GM12874 (cell line): ENCODE measurements around the gene TRIM13.

ENCODE experiments used
- TF ChIP-seq, protein P1 (sequence below): IDR thresholded peaks from 2 replicates; pipeline ENCODE4 v1.5.1; 2011; ENCODE audit warnings: low read depth, mild to moderate bottlenecking, control low read depth, low read length, moderate library complexity; ENCODE audit not compliant: insufficient read depth

TRIM13 gene

DNA sequence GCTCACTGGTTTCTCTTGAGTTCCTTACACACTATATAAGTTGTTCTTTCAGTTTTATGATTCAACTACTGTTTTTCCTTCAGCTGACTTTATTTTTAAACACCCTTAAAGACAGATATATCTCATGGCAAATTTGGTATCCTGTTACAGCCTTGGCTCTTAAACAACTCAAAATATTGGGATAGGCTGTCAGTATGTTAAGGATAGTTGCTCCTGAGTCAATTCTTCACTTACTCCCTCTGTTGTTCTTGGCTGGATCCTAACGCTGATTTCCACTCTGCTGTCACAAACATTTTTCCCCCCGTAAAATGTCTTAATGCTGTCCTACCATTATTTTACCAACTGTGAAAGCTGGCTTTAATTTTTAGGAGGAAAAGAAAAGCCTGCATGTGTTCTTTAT is 19.6 kb downstream of the TRIM13 start:
- TF ChIP-seq, protein P1, sequence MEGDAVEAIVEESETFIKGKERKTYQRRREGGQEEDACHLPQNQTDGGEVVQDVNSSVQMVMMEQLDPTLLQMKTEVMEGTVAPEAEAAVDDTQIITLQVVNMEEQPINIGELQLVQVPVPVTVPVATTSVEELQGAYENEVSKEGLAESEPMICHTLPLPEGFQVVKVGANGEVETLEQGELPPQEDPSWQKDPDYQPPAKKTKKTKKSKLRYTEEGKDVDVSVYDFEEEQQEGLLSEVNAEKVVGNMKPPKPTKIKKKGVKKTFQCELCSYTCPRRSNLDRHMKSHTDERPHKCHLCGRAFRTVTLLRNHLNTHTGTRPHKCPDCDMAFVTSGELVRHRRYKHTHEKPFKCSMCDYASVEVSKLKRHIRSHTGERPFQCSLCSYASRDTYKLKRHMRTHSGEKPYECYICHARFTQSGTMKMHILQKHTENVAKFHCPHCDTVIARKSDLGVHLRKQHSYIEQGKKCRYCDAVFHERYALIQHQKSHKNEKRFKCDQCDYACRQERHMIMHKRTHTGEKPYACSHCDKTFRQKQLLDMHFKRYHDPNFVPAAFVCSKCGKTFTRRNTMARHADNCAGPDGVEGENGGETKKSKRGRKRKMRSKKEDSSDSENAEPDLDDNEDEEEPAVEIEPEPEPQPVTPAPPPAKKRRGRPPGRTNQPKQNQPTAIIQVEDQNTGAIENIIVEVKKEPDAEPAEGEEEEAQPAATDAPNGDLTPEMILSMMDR: no peak

DNA sequence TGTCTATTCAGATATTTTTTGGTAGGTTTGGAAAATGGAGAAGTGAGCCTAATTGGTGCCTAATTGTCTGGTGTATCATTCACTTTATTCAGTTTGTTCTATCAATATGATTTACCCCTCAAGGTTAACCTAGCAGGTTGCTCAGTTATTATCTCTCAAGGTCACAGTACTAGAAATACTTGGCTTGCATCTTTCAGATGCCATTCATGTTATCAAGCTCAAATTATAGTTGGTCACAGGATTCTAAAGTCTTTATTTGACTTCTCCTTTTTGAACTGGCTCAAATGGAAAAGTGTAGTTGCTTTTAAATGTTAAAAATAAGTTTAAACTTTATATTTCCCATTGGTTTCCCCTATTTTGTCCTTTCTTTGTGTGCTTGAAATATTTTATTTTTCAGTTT is 21.0 kb downstream of the TRIM13 start:
- TF ChIP-seq, protein P1: no peak

DNA sequence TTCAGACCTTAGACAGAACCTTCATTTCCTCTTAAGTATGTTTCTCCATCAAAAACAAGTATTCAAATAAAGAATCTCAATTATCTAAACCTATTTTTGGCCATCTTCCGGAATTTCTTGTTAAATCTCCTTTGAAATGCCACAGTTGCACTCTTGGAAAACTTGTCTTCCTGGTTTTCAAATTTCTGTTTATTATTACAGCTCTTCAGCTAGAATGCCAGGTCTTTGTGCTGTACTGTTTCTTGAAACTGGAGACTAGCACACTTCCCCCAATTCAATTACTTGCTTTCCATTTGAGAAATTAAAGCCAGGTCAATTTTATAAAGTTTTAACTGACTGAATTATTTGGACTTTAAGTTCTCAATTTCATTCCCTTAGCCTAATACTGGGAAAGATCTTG is 28.6 kb downstream of the TRIM13 start:
- TF ChIP-seq, protein P1: no peak

DNA sequence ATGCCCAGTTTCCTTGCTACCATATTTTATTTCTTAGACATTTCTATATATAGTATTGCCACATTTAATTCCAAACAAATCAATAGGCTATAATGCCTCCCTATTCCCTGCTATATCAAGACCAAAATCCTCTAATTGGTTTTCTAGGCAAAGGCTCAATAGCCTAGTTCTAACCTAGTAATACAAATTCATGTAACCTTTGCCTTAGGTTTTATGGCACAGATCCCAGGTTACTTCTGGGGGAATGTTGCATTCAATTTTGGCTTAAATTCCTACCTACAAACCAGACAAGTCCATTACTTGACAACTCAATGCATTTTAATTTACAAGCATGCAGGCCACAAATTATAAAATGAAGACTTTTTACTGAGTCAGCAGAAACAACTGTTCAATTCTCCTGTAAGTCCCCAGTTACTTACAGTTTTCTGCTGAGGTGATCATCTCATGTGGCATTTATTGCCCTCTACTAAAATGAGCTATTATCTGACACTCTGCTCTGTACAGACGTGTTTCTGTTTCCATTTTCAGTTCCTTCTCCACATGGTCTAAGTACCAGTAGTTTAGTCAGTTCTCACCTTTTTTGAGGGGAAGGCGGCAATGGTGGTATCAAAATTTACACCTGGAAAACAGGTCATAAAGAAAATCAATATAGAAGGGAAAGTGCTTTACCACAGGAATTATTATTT is 30.1 kb downstream of the TRIM13 start:
- TF ChIP-seq, protein P1: no peak

DNA sequence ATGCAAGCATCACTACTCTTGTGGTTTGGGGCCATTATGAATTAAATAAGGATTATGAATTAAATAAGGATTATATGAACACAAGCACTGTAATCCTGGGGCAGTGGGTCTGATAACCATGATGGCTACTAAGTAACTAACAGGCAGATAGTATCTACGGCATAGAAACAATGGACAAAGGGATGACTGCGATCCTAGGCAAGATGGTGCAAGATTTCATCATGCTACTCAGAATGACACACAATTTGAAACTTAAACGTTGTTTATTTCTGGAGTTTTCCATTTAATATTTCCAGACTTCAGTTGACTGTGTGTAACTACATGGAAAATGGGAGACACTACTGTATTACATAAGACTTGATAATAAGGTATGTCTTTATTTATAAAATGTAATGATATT is 33.5 kb downstream of the TRIM13 start:
- TF ChIP-seq, protein P1: no peak

DNA sequence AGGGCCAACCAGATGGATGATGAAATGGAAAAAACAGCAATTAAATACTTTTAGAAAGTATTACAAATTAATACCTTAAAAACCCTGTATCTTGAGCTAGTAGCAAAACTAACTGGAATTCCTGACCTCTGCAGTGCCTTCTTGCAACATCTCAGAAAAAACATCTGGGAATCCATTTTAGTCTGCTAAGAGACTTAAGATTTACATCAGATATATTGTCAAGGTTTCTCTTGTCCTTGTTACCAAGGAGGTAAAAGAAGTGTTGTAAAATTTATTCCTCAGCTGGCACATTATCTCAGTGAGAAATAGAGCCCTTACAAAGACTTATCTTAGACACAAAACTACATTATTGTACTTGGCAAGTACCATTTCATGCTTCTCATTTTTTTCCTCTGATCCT is 36.9 kb downstream of the TRIM13 start:
- TF ChIP-seq, protein P1: no peak

DNA sequence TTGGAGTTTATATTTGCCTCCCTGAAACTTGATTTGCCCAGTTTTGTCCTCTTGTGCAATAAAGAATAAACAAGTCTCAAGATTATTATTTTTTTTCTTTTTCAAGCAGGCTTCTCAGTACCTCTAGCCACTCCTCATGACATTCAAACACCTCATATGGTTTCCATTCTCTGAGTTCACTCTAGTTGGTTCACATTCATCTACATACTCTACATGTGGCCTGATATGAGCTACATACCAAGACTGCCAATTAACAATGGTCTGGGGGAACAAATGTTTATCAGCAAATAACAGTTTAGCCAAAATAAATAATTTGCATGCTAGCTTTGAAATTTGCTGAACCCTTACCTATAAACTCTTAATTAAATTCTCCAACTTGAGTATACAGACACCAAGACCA is 40.9 kb downstream of the TRIM13 start:
- TF ChIP-seq, protein P1: no peak
